A673 (cell line): Measurements from ENCODE around the gene FAM216A. TPM values are rescaled to one million over a fixed set of nuclear protein-coding genes. Genes with fewer than 3 reads are reported as not detected.

Experiments used
- BruUV-seq: library from RNA; stranded (reverse); fragments of 400-500 nt; replicated peaks from 2 replicates; lab custom pipeline; 2021; lab: Mats Ljungman, UMichigan
- CTCF ChIA-PET: fragments of 300-600 bp; sonication (Branson Sonifier 250); formaldehyde crosslinking; loops from one replicate; lab custom pipeline; 2022; ENCODE audit warnings: antibody characterized with exemption; lab: Charles Lee
- POLR2A ChIA-PET: fragments of 300-600 bp; sonication (Branson Sonifier 250); formaldehyde crosslinking; loops from one replicate; lab custom pipeline; 2022; ENCODE audit warnings: antibody characterized with exemption; ENCODE audit not compliant: low non-redundant PET; lab: Charles Lee
- DNase-seq: peaks from one replicate; pipeline ENCODE4 v3.0.0-alpha.2; 2015; ENCODE audit warnings: low spot score
- H3K27ac ChIP-seq: fragments of 200-600 bp; sonication (generic); 2 replicates; pipeline ENCODE4 v1.5.1; 2016; ENCODE audit warnings: mixed run types, low read depth, mild to moderate bottlenecking, mixed read lengths, antibody characterized with exemption, low read length; ENCODE audit not compliant: poor library complexity, severe bottlenecking
- H3K27me3 ChIP-seq: fragments of 200-600 bp; sonication (generic); replicated peaks from 2 replicates; pipeline ENCODE4 v1.6.1; 2017; ENCODE audit warnings: mixed run types, low read depth, mild to moderate bottlenecking, mixed read lengths, antibody characterized with exemption, low read length; ENCODE audit not compliant: insufficient read depth, poor library complexity
- H3K36me3 ChIP-seq: fragments of 200-600 bp; sonication (generic); 2 replicates; pipeline ENCODE4 v1.6.1; 2016; ENCODE audit warnings: mixed run types, mild to moderate bottlenecking, mixed read lengths, antibody characterized with exemption, low read length; ENCODE audit not compliant: insufficient read depth, poor library complexity, severe bottlenecking
- H3K4me1 ChIP-seq: fragments of 200-600 bp; sonication (generic); 2 replicates; pipeline ENCODE4 v1.6.1; 2017; ENCODE audit warnings: mixed run types, mild to moderate bottlenecking, mixed read lengths, antibody characterized with exemption, low read length; ENCODE audit not compliant: insufficient read depth, poor library complexity, severe bottlenecking
- H3K4me3 ChIP-seq: fragments of 200-600 bp; sonication (generic); 2 replicates; pipeline ENCODE4 v1.5.1; 2016; ENCODE audit warnings: low read depth, mixed run types, mild to moderate bottlenecking, mixed read lengths, low read length; ENCODE audit not compliant: poor library complexity, severe bottlenecking
- H3K9me3 ChIP-seq: fragments of 200-600 bp; sonication (generic); 2 replicates; pipeline ENCODE4 v1.6.1; 2016; ENCODE audit warnings: mixed run types, low read depth, mild to moderate bottlenecking, mixed read lengths, antibody characterized with exemption, low read length; ENCODE audit not compliant: poor library complexity, severe bottlenecking
- EZH2 ChIP-seq: fragments of 200-600 bp; sonication (generic); IDR thresholded peaks from 2 replicates; pipeline ENCODE4 v1.6.1; 2017; ENCODE audit warnings: borderline replicate concordance, low read depth, mild to moderate bottlenecking, mixed read lengths, antibody characterized with exemption, low read length; ENCODE audit not compliant: poor library complexity, severe bottlenecking
- intact Hi-C: fragments of 100-400 bp; cut with micrococcal nuclease; formaldehyde crosslinking; loops from one replicate; pipeline ENCODE4 v1.10.0; 2022; ENCODE audit not compliant: unreplicated experiment
- total RNA-seq: library from RNA; stranded (reverse); gene quantifications from 2 replicates; pipeline ENCODE4 v1.2.3, GENCODE V29; 2021
- TF ChIP-seq, protein P1 (sequence below): fragments of 300-800, 200-600 bp; sonication (generic); conservative IDR thresholded peaks from 2 replicates; pipeline ENCODE4 v1.5.1; 2017; ENCODE audit warnings: low read depth, mild to moderate bottlenecking, antibody characterized with exemption, low read length, moderate library complexity, mixed read lengths

Gene FAM216A
- total RNA-seq, 1 experiment from 2014 or later = 14.0 TPM

DNA sequence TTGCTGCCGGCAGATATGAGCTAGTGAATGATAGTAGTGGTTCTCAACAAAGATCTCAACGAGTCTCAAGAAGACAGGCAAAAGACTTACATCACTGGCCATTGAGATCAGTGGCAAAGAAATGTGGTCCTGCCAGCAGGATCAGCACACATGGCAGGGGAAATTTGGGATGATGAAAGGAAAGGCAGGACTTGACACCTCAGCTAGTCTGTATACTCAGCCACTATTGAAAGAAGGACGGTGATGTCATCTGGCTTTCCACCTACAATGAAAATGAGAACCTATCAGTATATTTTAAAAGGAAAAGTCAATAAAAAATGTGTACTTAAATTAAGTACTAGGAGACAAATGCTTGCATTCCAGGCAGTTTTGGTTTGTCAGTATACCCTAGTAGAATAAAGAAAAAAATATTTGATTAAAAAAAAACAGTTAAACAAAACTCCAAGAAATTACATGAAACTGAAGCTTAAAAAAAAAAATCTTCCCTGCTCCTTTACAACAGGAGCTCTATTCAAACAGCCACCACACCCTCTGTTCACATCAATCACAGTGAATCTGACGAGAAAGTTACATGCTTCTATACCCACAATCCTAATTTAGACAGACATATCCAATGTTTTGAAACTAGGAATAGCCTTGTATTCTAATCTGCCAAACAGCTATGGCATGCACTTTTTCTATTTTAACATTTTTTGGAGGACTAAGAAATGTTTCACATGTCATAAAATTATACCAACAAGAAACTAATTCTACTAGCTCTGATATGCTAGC is 68.4 kb downstream of the FAM216A start:
- no peaks in the 10 kb centered on the region for H3K27me3 ChIP-seq
- TF ChIP-seq, protein P1, sequence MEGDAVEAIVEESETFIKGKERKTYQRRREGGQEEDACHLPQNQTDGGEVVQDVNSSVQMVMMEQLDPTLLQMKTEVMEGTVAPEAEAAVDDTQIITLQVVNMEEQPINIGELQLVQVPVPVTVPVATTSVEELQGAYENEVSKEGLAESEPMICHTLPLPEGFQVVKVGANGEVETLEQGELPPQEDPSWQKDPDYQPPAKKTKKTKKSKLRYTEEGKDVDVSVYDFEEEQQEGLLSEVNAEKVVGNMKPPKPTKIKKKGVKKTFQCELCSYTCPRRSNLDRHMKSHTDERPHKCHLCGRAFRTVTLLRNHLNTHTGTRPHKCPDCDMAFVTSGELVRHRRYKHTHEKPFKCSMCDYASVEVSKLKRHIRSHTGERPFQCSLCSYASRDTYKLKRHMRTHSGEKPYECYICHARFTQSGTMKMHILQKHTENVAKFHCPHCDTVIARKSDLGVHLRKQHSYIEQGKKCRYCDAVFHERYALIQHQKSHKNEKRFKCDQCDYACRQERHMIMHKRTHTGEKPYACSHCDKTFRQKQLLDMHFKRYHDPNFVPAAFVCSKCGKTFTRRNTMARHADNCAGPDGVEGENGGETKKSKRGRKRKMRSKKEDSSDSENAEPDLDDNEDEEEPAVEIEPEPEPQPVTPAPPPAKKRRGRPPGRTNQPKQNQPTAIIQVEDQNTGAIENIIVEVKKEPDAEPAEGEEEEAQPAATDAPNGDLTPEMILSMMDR = no peak
- peaks cover 7% of the 10 kb centered on the region for H3K4me1 ChIP-seq
- peaks cover 54% of the 10 kb centered on the region for H3K36me3 ChIP-seq
- no TSS peak for BruUV-seq
- DNase-seq = no peak
- CTCF ChIA-PET = no interaction called here
- no peaks in the 10 kb centered on the region for H3K9me3 ChIP-seq
- no peak overlapping the region for H3K4me3 ChIP-seq
- no peak overlapping the region for H3K27ac ChIP-seq
- POLR2A ChIA-PET = no interaction called here
- intact Hi-C loops = no loop called here

DNA sequence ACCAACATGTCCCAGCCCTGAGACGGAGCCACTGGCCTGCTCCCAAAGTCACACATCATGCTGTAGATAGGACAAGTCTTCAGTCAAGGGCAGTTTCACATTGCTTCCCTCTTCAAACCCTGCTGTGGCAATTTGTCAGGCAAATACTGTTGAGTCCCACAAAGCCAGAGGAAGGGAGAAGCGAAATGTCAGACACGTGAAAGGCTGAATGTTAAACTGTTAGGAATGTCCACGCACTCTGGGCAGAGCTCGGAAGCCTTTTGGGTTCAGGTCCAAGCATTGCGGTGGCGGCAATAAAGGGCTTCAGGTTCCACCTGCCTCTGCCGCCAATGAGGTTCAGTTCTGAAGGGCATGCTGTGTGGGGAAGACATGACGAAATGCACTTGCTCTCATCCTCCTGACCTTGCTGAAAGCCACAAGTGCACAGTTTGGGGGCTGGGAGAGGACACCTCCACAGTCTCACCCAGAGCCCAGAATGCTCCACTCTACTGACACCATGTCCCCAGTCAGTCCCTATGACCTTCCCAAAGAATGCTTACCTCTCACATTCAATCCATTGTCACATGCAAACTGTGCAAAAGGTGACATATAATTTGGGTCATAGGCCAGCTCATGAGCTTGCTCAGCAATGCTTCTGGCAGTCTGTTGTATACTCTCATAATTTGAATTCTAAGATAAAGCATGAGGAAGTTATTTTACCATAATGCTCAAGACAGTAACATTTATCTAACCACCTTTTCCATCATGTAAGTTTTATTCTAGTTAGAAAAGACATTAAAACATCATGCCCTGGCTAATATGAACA is 69.2 kb downstream of the FAM216A start:
- Histone ChIP-seq H3K4me1 (peaks cover 8% of the 10 kb centered on the region), H3K27ac (no peak overlapping the region), H3K36me3 (peaks cover 54% of the 10 kb centered on the region), H3K4me3 (no peak overlapping the region), H3K9me3 (no peaks in the 10 kb centered on the region), H3K27me3 (no peaks in the 10 kb centered on the region)
- TF ChIP-seq, protein P1 = no peak
- no peak for TF ChIP-seq EZH2
- BruUV-seq = no TSS peak
- ChIA-PET CTCF (no interaction called here), POLR2A (no interaction called here)
- intact Hi-C loops = no loop called here
- no peak for DNase-seq

DNA sequence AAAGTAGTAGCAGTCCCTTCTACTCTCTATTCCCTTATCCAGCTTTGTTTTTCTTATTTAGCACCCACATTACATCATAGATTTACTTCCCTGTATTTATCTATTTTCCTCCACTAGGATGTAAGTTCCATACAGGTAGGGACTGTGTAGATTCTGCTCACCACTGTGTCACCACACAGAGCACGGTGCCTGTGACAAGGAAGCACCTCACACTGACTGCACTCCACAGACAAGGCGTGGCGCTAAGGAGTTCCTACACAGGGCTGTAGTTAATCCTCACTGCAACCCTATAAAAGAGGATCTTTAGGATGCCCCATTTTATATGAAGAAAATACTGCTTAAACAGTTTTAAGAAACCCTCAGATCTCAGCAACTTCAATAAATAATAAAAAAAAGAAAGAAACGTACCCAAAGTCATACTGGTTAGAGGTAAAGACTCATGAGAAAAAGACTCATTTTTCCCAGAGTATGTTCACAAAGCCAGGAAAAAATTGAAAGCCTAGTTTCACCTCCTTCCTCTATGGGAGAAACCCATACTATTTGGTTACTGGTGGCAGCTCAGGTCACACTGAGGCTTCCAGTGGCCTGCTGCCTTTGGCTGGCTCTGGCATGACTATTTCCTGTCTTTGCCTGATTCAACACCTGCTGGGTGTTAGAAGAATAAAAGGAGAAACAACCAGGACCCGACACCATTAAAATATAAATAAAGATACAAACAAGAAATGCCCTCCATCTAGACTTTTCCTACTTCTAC is 70.4 kb downstream of the FAM216A start:
- POLR2A ChIA-PET = no interaction called here

More for the DNA sequence above, 70.4 kb downstream of the FAM216A start:
- Histone ChIP-seq H3K27me3 (no peaks in the 10 kb centered on the region), H3K27ac (no peak overlapping the region), H3K4me1 (peaks cover 21% of the 10 kb centered on the region), H3K4me3 (no peak overlapping the region), H3K36me3 (peaks cover 54% of the 10 kb centered on the region), H3K9me3 (no peaks in the 10 kb centered on the region)
- CTCF ChIA-PET = no interaction called here
- BruUV-seq = no TSS peak
- intact Hi-C loops = no loop called here
- TF ChIP-seq, protein P1 = no peak
- DNase-seq = no peak

Other genes starting within 250 kb of the FAM216A start
- 296 and 333 TPM in 2 replicates for gene ATP2A2, start 187.6 kb upstream of the FAM216A start, total RNA-seq
- 141 and 144 TPM in 2 replicates for gene ANAPC7, start 65.1 kb upstream of the FAM216A start, total RNA-seq
- 234 and 235 TPM in 2 replicates for gene ARPC3, start 18.5 kb upstream of the FAM216A start, total RNA-seq
- 51.4 and 52.7 TPM in 2 replicates for gene GPN3, start 588 bp upstream of the FAM216A start, total RNA-seq
- 147 and 150 TPM in 2 replicates for gene VPS29, start 33.3 kb downstream of the FAM216A start, total RNA-seq
- 0.28 TPM in 1 of 2 replicates, not detected in the other for gene RAD9B, start 33.5 kb downstream of the FAM216A start, total RNA-seq
- gene PPTC7, start 114.5 kb downstream of the FAM216A start, total RNA-seq = 27.5 and 30.9 TPM in 2 replicates
- 38.8 TPM in 2 replicates for gene TCTN1, start 145.3 kb downstream of the FAM216A start, total RNA-seq
- 1.0 and 1.1 TPM in 2 replicates for gene HVCN1, start 220.3 kb downstream of the FAM216A start, total RNA-seq